Kidney tubule cell (primary cell): Measurements from ENCODE around the gene PRRC2A.

Source experiments
- DNase-seq: peaks from one replicate; pipeline ENCODE4 v3.0.0-alpha.2; 2018; ENCODE audit warnings: low spot score

The PRRC2A gene

GRCh38 chr6:31666337-31666965 is 45.9 kb downstream of the PRRC2A start:
- DNase-seq: no peak

- DNase-seq: no peak
Measured at GRCh38 chr6:31669676-31670075, 49.2 kb downstream of the PRRC2A start, which contains the start of gene LY6G5B. Gene LY6G5B, plus strand, starts transcription at chr6:31669976. Its CDS starts 975 bp downstream, at chr6:31670951.

- DNase-seq: no peak
Measured at GRCh38 chr6:31676322-31676903, 55.9 kb downstream of the PRRC2A start.

- DNase-seq: no peak
Measured at GRCh38 chr6:31676904-31677303, 56.4 kb downstream of the PRRC2A start.

- no peak for DNase-seq
Measured at GRCh38 chr6:31677955-31678354, 57.4 kb downstream of the PRRC2A start.

GRCh38 chr6:31680226-31681134 is 60.0 kb downstream of the PRRC2A start, which contains the start of gene LY6G5C:
Gene LY6G5C, minus strand, starts transcription at chr6:31681067. Its CDS starts 694 bp downstream, at chr6:31680373.
- peak; percentile 91 for DNase-seq

- DNase-seq: peak; percentile 86
Measured at GRCh38 chr6:31681135-31681671, 60.7 kb downstream of the PRRC2A start.

GRCh38 chr6:31683591-31683990 is 63.1 kb downstream of the PRRC2A start:
- no peak for DNase-seq

GRCh38 chr6:31686483-31686882 is 66.0 kb downstream of the PRRC2A start:
- DNase-seq: no peak

GRCh38 chr6:31687321-31687720 is 66.8 kb downstream of the PRRC2A start:
- no peak for DNase-seq
